ENCODE measurements around the gene PSG4.
"Not testable (repeated sequence)": the region's sequence is repeated elsewhere in the genome, so short reads cannot be mapped to it uniquely, and the experiment has no call there.

PSG4 gene

DNA sequence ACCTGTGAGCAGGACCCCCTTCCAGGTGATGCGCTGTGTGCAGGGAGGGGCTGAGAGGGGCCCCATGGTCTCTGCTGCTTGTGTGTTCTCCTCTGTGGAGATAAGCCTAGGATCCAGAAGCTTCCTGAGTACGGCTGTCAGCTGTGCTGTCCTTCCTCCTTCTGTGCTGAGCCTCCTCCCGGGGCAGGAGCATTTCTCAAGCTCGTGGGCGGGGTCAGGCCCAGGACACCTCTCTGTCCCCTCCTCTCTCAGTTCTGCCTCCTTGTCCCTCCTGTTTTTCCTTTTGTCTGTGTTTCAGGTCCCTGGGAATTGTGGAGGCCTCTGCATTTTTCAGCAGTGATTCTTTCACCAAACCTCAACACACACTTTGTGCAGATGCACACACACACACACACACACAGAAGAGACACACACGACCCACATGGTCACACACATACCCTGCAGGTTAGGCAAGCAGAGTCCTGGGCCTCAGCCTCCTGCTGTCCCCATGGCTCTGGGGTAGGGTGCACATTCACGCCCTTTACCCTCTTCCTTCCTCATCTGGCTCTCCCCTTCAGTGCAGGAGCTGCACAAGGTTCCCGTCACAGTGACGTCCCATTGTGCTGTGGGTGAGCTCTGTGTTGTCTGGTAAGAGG, at the start of gene PSG4:
TSS of gene PSG4 (minus strand) at position 168 of the 635 bp plus-strand sequence. CDS start at position 66, 102 bp downstream.
- not testable (repeated sequence) for H3K36me3 ChIP-seq (ENCODE audit: insufficient read depth, low read length); H2AFZ ChIP-seq (ENCODE audit: low read depth, low read length); H3K27me3 ChIP-seq (ENCODE audit: insufficient read depth, low read length); H3K4me3 ChIP-seq (ENCODE audit: low read length); H3K9me3 ChIP-seq (ENCODE audit: low read length); H3K4me1 ChIP-seq (ENCODE audit: insufficient read depth, low read length)

GRCh38 chr19:43251428-43251827, 46.0 kb upstream of the PSG4 start:
- H3K4me1 ChIP-seq (ENCODE audit: insufficient read depth, low read length); H3K27me3 ChIP-seq (ENCODE audit: insufficient read depth, low read length); H3K4me3 ChIP-seq (ENCODE audit: low read length); H3K36me3 ChIP-seq (ENCODE audit: insufficient read depth, low read length); H3K9me3 ChIP-seq (ENCODE audit: low read length); H2AFZ ChIP-seq (ENCODE audit: low read depth, low read length): not testable (repeated sequence)

DNA sequence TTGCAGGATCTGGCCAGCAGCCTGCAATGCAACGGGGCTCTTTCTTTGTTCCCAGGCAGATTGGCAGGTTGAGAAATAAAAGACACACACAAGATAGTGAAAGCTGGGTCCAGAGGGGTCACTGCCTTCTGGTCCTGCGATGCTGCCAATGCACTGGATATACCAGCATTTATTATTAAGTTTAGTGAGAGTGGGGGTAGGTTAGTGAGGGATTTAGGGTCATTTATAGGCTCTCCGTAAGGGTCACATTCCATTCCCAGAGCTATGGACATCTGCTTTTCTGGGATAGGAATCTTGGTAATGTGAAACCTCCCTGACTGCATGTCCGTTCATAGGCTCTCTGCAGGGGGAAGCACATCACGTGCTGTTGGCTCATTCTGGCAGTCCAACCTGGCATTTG, 44.9 kb upstream of the PSG4 start:
- H3K4me1 ChIP-seq (ENCODE audit: insufficient read depth, low read length); H3K9me3 ChIP-seq (ENCODE audit: low read length); H3K4me3 ChIP-seq (ENCODE audit: low read length); H2AFZ ChIP-seq (ENCODE audit: low read depth, low read length); H3K36me3 ChIP-seq (ENCODE audit: insufficient read depth, low read length); H3K27me3 ChIP-seq (ENCODE audit: insufficient read depth, low read length): not testable (repeated sequence)

GRCh38 chr19:43248635-43249002, 43.2 kb upstream of the PSG4 start:
- not testable (repeated sequence) for H3K36me3 ChIP-seq (ENCODE audit: insufficient read depth, low read length); H3K4me1 ChIP-seq (ENCODE audit: insufficient read depth, low read length); H3K4me3 ChIP-seq (ENCODE audit: low read length); H3K27me3 ChIP-seq (ENCODE audit: insufficient read depth, low read length); H2AFZ ChIP-seq (ENCODE audit: low read depth, low read length); H3K9me3 ChIP-seq (ENCODE audit: low read length)

DNA sequence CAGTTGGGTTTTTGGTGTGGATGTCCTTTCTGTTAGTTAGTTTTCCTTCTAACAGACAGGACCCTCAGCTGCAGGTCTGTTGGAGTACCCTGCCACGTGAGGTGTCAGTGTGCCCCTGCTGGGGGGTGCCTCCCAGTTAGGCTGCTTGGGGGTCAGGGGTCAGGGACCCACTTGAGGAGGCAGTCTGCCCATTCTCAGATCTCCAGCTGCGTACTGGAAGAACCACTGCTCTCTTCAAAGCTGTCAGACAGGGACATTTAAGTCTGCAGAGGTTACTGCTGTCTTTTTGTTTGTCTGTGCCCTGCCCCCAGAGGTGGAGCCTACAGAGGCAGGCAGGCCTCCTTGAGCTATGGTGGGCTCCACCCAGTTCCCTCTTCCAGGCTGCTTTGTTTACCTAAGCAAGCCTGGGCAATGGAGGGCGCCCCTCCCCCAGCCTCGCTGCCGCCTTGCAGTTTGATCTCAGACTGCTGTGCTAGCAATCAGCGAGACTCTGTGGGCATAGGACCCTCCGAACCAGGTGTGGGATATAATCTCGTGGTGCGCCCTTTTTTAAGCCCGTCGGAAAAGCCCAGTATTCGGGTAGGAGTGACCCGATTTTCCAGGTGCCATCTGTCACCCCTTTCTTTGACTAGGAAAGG, 41.9 kb upstream of the PSG4 start:
- H3K36me3 ChIP-seq (ENCODE audit: insufficient read depth, low read length); H3K27me3 ChIP-seq (ENCODE audit: insufficient read depth, low read length); H2AFZ ChIP-seq (ENCODE audit: low read depth, low read length); H3K4me3 ChIP-seq (ENCODE audit: low read length); H3K9me3 ChIP-seq (ENCODE audit: low read length); H3K4me1 ChIP-seq (ENCODE audit: insufficient read depth, low read length): not testable (repeated sequence)

DNA sequence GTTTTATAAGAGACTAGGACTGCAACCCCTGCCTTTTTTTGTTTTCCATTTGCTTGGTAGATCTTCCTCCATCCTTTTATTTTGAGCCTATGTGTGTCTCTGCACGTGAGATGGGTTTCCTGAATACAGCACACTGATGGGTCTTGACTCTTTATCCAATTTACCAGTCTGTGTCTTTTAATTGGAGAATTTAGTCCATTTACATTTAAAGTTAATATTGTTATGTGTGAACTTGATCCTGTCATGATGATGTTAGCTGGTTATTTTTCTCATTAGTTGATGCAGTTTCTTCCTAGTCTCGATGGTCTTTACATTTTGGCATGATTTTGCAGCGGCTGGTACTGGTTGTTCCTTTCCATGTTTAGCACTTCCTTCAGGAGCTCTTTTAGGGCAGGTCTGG, 40.4 kb upstream of the PSG4 start:
- H3K4me3 ChIP-seq (ENCODE audit: low read length); H2AFZ ChIP-seq (ENCODE audit: low read depth, low read length); H3K27me3 ChIP-seq (ENCODE audit: insufficient read depth, low read length); H3K4me1 ChIP-seq (ENCODE audit: insufficient read depth, low read length); H3K9me3 ChIP-seq (ENCODE audit: low read length); H3K36me3 ChIP-seq (ENCODE audit: insufficient read depth, low read length): not testable (repeated sequence)

GRCh38 chr19:43242211-43242610, 36.8 kb upstream of the PSG4 start:
- not testable (repeated sequence) for H3K4me1 ChIP-seq (ENCODE audit: insufficient read depth, low read length); H3K9me3 ChIP-seq (ENCODE audit: low read length); H3K36me3 ChIP-seq (ENCODE audit: insufficient read depth, low read length); H2AFZ ChIP-seq (ENCODE audit: low read depth, low read length); H3K4me3 ChIP-seq (ENCODE audit: low read length); H3K27me3 ChIP-seq (ENCODE audit: insufficient read depth, low read length)

GRCh38 chr19:43238213-43238612, 32.8 kb upstream of the PSG4 start:
- not testable (repeated sequence) for H3K4me1 ChIP-seq (ENCODE audit: insufficient read depth, low read length); H3K9me3 ChIP-seq (ENCODE audit: low read length); H3K36me3 ChIP-seq (ENCODE audit: insufficient read depth, low read length); H3K27me3 ChIP-seq (ENCODE audit: insufficient read depth, low read length); H2AFZ ChIP-seq (ENCODE audit: low read depth, low read length); H3K4me3 ChIP-seq (ENCODE audit: low read length)

- not testable (repeated sequence) for H2AFZ ChIP-seq (ENCODE audit: low read depth, low read length); H3K4me1 ChIP-seq (ENCODE audit: insufficient read depth, low read length); H3K9me3 ChIP-seq (ENCODE audit: low read length); H3K36me3 ChIP-seq (ENCODE audit: insufficient read depth, low read length); H3K27me3 ChIP-seq (ENCODE audit: insufficient read depth, low read length); H3K4me3 ChIP-seq (ENCODE audit: low read length)
These were observed 30.2 kb upstream of the PSG4 start for GRCh38 chr19:43235686-43236085.

- no peak overlapping the region for H2AFZ ChIP-seq (ENCODE audit: low read depth, low read length)
- H3K4me3 ChIP-seq (ENCODE audit: low read length), result no peak overlapping the region
- no peaks in the 10 kb centered on the region for H3K9me3 ChIP-seq (ENCODE audit: low read length)
- H3K4me1 ChIP-seq (ENCODE audit: insufficient read depth, low read length), result no peaks in the 10 kb centered on the region
- H3K36me3 ChIP-seq (ENCODE audit: insufficient read depth, low read length), result no peaks in the 10 kb centered on the region
- no peaks in the 10 kb centered on the region for H3K27me3 ChIP-seq (ENCODE audit: insufficient read depth, low read length)
These were observed 23.9 kb upstream of the PSG4 start for GRCh38 chr19:43229315-43229714.

GRCh38 chr19:43228730-43229129, 23.3 kb upstream of the PSG4 start:
- H2AFZ ChIP-seq (ENCODE audit: low read depth, low read length); H3K4me1 ChIP-seq (ENCODE audit: insufficient read depth, low read length); H3K4me3 ChIP-seq (ENCODE audit: low read length); H3K9me3 ChIP-seq (ENCODE audit: low read length); H3K36me3 ChIP-seq (ENCODE audit: insufficient read depth, low read length); H3K27me3 ChIP-seq (ENCODE audit: insufficient read depth, low read length): not testable (repeated sequence)

GRCh38 chr19:43226986-43227385, 21.5 kb upstream of the PSG4 start:
- not testable (repeated sequence) for H3K9me3 ChIP-seq (ENCODE audit: low read length); H3K4me3 ChIP-seq (ENCODE audit: low read length); H2AFZ ChIP-seq (ENCODE audit: low read depth, low read length); H3K4me1 ChIP-seq (ENCODE audit: insufficient read depth, low read length); H3K36me3 ChIP-seq (ENCODE audit: insufficient read depth, low read length); H3K27me3 ChIP-seq (ENCODE audit: insufficient read depth, low read length)

DNA sequence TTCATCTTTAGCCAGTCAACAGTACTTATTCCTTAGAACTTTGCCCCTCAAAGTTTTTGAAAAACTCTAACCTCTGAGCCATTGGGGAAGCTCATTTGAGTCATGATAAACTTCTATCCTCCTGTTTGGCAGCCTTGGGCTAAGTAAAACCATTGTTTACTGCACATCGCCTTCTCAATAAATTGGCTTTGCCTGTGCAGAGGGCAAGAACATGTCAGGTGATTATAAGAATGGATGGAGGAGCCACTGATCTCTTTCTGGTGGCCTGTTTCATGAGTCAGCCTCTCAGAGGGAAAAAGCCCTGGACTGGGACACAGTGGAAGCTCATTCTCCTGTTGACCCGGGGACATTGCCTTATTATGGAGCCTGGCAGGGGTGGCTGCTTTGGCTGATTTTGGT, 19.4 kb upstream of the PSG4 start:
- Histone ChIP-seq H3K4me3 (ENCODE audit: low read length) (no peak overlapping the region), H3K9me3 (ENCODE audit: low read length) (no peaks in the 10 kb centered on the region), H3K36me3 (ENCODE audit: insufficient read depth, low read length) (no peaks in the 10 kb centered on the region), H3K27me3 (ENCODE audit: insufficient read depth, low read length) (no peaks in the 10 kb centered on the region), H3K4me1 (ENCODE audit: insufficient read depth, low read length) (no peaks in the 10 kb centered on the region), H2AFZ (ENCODE audit: low read depth, low read length) (no peak overlapping the region)

DNA sequence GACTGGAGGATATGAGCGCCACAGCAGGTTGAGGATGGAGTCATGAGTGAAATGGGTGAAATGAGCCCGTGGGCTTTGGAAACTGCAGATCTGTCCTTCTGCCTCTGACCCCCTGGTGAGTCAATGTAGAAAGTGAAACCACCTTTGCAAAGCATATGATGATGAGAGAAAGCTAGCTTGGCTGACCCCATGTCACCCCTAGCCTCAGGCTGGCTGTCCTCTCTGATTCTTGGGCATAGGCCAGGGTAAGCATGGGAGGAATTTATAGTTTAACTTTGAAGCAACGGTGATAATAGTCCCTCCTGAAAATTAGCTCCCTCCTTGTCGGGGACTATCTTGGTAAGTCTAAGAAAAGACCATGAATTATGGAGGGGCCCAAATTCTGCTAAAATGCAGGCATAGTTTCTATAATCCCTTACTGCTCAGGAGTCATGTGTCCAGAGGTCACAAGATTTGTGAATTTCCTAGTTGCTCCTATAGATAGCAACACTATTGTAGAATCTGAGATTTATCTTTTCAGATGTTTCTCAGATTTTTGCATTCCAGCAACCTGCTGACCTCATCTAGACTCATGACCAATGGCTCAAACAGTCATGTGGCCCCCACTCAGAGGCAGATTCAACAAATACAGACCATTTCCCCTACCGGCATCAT, 18.9 kb upstream of the PSG4 start:
- not testable (repeated sequence) for H3K4me3 ChIP-seq (ENCODE audit: low read length); H2AFZ ChIP-seq (ENCODE audit: low read depth, low read length); H3K27me3 ChIP-seq (ENCODE audit: insufficient read depth, low read length); H3K36me3 ChIP-seq (ENCODE audit: insufficient read depth, low read length); H3K4me1 ChIP-seq (ENCODE audit: insufficient read depth, low read length); H3K9me3 ChIP-seq (ENCODE audit: low read length)
